Measurements from ENCODE around the gene DGKK.

GRCh38 chrX:50450324-50450723 is 20.3 kb downstream of the DGKK start:
- TF ChIP-seq, protein P1, sequence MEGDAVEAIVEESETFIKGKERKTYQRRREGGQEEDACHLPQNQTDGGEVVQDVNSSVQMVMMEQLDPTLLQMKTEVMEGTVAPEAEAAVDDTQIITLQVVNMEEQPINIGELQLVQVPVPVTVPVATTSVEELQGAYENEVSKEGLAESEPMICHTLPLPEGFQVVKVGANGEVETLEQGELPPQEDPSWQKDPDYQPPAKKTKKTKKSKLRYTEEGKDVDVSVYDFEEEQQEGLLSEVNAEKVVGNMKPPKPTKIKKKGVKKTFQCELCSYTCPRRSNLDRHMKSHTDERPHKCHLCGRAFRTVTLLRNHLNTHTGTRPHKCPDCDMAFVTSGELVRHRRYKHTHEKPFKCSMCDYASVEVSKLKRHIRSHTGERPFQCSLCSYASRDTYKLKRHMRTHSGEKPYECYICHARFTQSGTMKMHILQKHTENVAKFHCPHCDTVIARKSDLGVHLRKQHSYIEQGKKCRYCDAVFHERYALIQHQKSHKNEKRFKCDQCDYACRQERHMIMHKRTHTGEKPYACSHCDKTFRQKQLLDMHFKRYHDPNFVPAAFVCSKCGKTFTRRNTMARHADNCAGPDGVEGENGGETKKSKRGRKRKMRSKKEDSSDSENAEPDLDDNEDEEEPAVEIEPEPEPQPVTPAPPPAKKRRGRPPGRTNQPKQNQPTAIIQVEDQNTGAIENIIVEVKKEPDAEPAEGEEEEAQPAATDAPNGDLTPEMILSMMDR (conservative IDR thresholded peaks at IDR 0.05; ENCODE audit: low read depth, low read length), result no peak
- TF ChIP-seq RAD21 (IDR thresholded peaks at IDR 0.05; ENCODE audit: low read length) (no peak), POLR2A (IDR thresholded peaks at IDR 0.05; ENCODE audit: low read depth, low read length) (no peak), RFX5 (IDR thresholded peaks at IDR 0.05; ENCODE audit: low read depth, low read length) (no peak), MXI1 (IDR thresholded peaks at IDR 0.05; ENCODE audit: borderline replicate concordance, low read depth, low read length) (no peak), USF2 (IDR thresholded peaks at IDR 0.05; ENCODE audit: low read depth, low read length) (no peak), CHD1 (IDR thresholded peaks at IDR 0.05; ENCODE audit: low read depth, low read length) (no peak), CEBPB (IDR thresholded peaks at IDR 0.05; ENCODE audit: low read depth, low read length) (no peak), BHLHE40 (IDR thresholded peaks at IDR 0.05; ENCODE audit: low read depth, low read length) (no peak), MAFK (IDR thresholded peaks at IDR 0.05; ENCODE audit: low read depth, low read length) (no peak), NFE2L2 (IDR thresholded peaks at IDR 0.05; ENCODE audit: low read depth, low read length) (no peak), FOS (IDR thresholded peaks at IDR 0.05; ENCODE audit: low read depth, low read length) (no peak), MAZ (IDR thresholded peaks at IDR 0.05; ENCODE audit: borderline replicate concordance, low read depth, low read length) (no peak)

Data from IMR-90 (cell line).